ENCODE data around the gene DHRS4.
A peak's percentile ranks its signal among the peaks of the same experiment; 100 is the strongest.
"Not testable (repeated sequence)": the region's sequence is repeated elsewhere in the genome, so short reads cannot be mapped to it uniquely, and the experiment has no call there.

DHRS4 gene

GRCh38 chr14:23988607-23989363 lies 35.2 kb downstream of the DHRS4 start, which contains the start of gene DHRS4L2:
Gene DHRS4L2, plus strand, starts transcription at chr14:23988929. Its CDS starts 19 bp downstream, at chr14:23988948.
- not testable (repeated sequence) for FAIRE-seq

GRCh38 chr14:23989734-23990445 lies 36.3 kb downstream of the DHRS4 start:
- FAIRE-seq, result not testable (repeated sequence)

DNA sequence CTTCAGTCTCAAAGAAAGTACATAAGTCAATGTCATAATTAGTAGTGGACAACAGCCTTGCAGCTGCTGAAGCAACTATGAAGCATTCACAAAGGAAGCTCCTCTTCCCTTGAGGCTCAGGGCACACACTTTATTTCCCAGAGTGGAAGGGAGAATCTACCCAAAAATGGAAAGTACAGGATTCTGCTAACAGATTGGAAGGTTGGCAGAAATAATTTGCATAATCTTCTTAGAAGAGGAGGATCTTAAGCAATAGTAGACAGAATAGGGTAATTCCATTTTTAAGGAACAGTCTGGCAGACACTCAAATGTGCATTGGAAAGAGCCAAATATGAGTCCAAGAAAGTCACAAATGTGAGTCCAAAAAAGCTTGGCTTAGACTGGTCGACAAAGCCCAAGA lies 37.4 kb downstream of the DHRS4 start:
- not testable (repeated sequence) for FAIRE-seq

DNA sequence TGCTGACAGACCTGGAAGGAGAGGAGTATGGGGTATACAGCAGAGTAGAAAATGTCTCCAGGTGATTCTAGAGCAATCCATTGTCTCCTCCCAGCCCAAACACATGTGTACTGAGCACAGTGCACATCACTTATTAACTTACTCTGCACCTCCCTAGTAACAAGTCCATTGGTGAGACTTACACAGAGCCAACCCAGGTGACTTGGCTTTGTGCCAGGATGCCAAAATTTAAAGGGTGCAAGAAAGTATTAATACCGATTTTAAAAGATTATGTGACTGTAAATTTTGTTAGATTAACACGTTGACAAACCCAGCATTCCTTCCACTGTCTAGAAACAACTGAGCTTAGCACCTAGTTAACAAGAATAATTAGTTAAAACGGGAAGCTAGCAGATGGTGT lies 39.5 kb downstream of the DHRS4 start:
- not testable (repeated sequence) for FAIRE-seq

DNA sequence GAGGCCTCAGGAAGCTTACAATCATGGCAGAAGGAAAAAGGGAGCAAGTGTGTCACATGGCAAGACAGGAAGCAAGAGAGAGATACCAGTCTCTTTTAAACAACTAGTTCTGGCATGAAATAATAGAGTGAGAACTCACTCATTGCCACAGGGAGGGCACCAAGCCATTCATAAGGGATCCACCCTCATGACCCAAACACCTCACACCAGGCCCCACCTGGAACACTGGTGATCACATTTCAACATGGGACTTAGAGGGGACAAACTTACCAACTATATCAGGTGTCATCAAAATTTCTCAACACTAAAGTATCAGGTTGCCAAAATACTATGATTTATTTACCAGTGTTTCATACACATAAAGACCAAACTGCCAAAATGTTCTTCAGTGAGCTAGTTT lies 42.4 kb downstream of the DHRS4 start:
- FAIRE-seq, result not testable (repeated sequence)

- FAIRE-seq, result not testable (repeated sequence)
Measured at GRCh38 chr14:23996825-23997224, 43.3 kb downstream of the DHRS4 start.

GRCh38 chr14:23999640-24000039 lies 46.1 kb downstream of the DHRS4 start:
- FAIRE-seq, result not testable (repeated sequence)

GRCh38 chr14:24001078-24001477 lies 47.5 kb downstream of the DHRS4 start:
- FAIRE-seq, result not testable (repeated sequence)

DNA sequence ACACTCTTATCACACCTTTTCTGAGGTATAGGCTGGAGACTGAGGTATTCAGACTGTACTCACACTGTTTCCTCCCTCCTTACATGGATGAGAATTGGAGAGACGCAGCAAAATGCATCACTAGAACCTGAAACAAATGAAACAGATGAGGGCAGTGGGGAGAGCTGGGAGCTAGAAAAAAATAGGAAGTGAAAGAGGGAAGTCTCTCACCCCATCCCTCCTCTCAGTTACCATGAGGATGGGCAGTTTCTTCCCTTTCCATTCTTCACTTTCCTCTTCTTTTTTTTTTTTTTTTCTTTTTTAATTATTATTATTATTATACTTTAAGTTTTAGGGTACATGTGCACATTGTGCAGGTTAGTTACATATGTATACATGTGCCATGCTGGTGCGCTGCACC lies 48.1 kb downstream of the DHRS4 start:
- not testable (repeated sequence) for FAIRE-seq

- FAIRE-seq, result not testable (repeated sequence)
Measured at GRCh38 chr14:24006471-24006816, 52.9 kb downstream of the DHRS4 start.

DNA sequence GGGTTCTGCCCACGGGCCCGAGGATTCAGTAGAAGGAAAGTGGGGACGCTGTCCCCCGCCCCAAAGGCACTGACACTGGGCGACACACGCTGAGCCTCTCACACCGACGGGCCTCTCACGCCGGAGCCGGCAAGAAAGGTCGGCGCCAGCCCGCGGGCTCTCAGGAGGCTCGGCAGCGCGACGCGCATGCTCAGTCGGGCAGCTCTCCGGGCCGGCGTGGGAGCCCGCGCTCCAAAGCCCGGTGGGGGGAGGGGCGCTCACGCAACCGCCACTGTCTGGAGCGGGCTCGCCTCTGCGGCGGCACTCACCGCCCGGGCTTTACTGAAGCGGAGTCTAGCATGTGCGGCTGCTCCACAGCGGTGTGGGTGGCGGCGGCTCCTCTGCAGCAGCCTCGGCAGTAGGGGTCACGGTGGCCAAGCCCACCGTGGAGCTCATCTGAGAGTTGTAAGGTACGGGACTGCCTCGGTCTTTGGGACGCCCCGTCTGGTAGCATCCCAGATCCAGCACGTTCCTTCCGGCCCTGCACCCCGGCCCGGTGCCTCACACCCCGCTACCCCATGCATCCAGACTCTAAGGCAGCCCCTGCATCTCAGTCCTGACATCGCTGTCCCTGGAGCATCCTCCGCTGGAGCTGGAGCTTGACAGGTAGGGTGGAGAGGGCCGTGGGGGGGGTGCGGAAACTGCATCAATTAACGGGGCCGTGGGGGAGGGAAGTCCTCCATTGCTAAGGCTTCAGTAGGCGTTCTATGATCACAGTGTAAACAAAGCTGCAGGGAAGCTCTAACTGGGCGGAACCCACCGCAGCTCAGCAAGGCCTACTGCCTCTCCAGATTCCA lies 53.5 kb downstream of the DHRS4 start:
- not testable (repeated sequence) for FAIRE-seq

- no peak for FAIRE-seq
Measured at GRCh38 chr14:24011051-24011450, 57.5 kb downstream of the DHRS4 start.

DNA sequence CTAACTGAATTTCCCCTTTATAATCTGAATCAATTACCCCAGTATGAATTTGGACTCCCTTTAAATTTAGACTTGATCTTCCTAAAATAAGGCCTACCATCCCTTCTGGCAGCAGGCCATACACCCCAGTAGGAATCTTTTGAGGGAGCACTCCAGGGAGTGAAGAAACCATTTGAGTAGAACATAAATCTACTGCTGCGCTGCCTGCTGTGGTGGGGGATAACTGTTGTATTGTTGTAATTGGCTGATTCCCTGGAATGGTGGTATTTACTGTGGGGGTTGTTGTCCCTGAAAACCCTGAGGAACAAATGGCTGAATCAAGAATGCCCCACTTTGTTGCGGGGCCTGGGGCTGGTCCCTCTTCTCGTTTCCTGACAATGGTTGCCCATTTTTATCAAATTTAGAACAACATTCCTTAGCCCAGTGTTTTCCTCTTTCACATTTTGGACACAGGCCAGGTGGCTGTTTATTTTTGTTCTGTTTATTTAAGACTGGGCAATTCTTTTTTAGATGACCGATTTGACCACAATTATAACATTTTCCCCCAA lies 59.2 kb downstream of the DHRS4 start:
- FAIRE-seq, result not testable (repeated sequence)

DNA sequence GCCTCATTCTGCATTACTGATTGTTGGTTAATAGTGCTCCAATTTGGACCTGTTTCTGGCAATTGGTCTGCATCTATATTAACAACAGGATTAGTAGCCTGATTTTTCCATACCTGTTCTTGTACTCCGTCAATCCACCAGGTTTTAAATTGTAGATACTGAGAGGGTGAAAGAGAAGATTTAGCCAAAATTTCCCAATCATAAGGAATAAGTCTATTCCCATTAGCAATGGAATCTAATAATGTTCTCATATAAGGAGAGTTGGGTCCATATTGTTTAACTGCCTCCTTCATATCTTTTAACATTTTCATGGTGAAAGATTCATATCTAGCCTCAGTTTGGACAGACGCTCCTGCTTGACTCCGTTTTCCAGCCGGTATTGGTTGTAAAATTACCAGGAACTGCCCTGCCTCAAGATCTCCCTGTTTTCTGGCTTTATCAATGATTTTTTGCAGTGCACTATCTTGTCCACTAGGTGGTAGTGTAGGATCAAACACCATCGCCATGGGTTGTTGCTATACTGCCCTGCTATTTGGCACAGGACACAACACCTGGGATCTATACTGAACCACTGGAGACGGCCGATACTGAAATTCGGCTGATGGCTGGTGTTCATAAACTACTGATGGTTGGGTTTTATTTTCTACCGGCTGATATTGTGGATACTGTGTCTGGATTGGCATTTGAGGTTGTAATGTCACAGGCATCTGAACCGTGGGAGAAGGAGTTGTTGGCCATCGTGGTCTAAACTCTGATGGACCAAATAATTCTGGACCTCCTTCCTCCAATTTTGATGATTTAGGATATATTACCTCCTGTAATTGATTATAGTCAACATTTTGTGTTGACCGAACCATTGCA lies 60.3 kb downstream of the DHRS4 start:
- FAIRE-seq, result peak; percentile 68

DNA sequence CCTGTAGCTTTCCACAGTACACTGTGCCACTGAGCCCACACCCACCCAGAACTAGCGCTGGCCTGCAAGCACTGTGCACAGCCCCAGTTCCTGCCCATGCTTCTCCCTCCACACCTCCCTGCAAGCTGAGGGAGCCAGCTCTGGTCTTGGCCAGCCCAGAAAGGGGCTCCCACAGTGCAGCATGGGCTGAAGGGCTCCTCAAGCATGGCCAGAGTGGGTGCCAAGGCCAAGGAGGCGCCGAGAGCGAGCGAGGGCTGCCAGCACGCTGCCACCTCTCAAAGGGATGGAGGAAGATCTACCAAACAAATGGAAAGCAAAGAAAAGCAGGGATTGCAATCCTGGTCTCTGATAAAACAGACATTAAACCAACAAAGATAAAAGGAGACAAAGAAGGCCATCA lies 62.2 kb downstream of the DHRS4 start:
- not testable (repeated sequence) for FAIRE-seq
